ENCODE results near the gene CPVL. TPM values are rescaled to one million over a fixed set of nuclear protein-coding genes. Genes with fewer than 3 reads are reported as not detected.

Gene CPVL
- polyA plus RNA-seq, 3 donors: 410 to 1,111 (median 1,108) TPM

- intact Hi-C loops (cut with micrococcal nuclease): loop anchor here (5.0 to 10.0 kb wide), 3 partner anchors 41 to 49 kb away; partner anchors contain the start of gene CHN2 (in 1 of the 2)
- Histone ChIP-seq H4K20me1 (ENCODE audit: insufficient read depth, low read length) (peaks cover 51% of the 10 kb centered on the region), H3K4me2 (replicated peaks; ENCODE audit: extremely low read depth, low read length, poor library complexity, severe bottlenecking) (peak overlapping the region; percentile 94), H2AFZ (ENCODE audit: insufficient read depth, low read depth, low read length, poor library complexity, severe bottlenecking) (no peak overlapping the region), H3K27ac (ENCODE audit: low read depth in 1 of 2, low read length in 2 of 2) (peak overlapping the region; percentile 47 to 90), H3K9me3 (replicated peaks in 1 of 2; ENCODE audit: control insufficient read depth in 1 of 2, insufficient read depth in 1 of 2, low read length in 2 of 2) (no peaks in the 10 kb centered on the region), H3K4me1 (ENCODE audit: control insufficient read depth in 1 of 2, insufficient read depth in 2 of 2, low read length in 2 of 2) (peaks cover 72 to 78% of the 10 kb centered on the region in 2 donors), H3K27me3 (ENCODE audit: control insufficient read depth in 2 of 2, insufficient read depth in 2 of 2, low read length in 2 of 2) (no peaks in the 10 kb centered on the region), H3K36me3 (replicated peaks in 1 of 2; ENCODE audit: control insufficient read depth in 1 of 2, insufficient read depth in 2 of 2, low read length in 2 of 2) (peaks cover 9 to 28% of the 10 kb centered on the region in 2 donors), H3K79me2 (ENCODE audit: insufficient read depth, low read length) (peaks cover 74% of the 10 kb centered on the region), H3K4me3 (replicated peaks in 1 of 3; ENCODE audit: low read depth in 2 of 3, low read length in 3 of 3) (peak overlapping the region; percentile 69 to 98 (median 95)), H3K9ac (ENCODE audit: insufficient read depth, low read length, poor library complexity, severe bottlenecking) (peak overlapping the region; percentile 76)
- peak overlapping the region; percentile 96 to 100 for H3K4me3 Mint-ChIP-seq
- no peaks in the 10 kb centered on the region for H3K9me3 Mint-ChIP-seq
- TF ChIP-seq CTCF (IDR thresholded peaks at IDR 0.05): no peak
- peaks cover 0 to 2% (median 0%) of the 10 kb centered on the region in 3 donors for H3K27me3 Mint-ChIP-seq (ENCODE audit: low read depth in 3 of 3)
- WGBS (ENCODE audit: insufficient coverage): 68% methylated on average over 3 of the region's 4 CpGs
- DNase-seq: no peak
- H3K36me3 Mint-ChIP-seq: peaks cover 23 to 26% of the 10 kb centered on the region in 2 donors
- peak overlapping the region; percentile 66 to 95 (median 94) for H3K27ac Mint-ChIP-seq
- H3K4me1 Mint-ChIP-seq: peaks cover 84% of the 10 kb centered on the region
Observed at GRCh38 chr7:29147821-29148220, 1.5 kb upstream of the CPVL start.

GRCh38 chr7:29146888-29147609 is 712 bp upstream of the CPVL start:
- peak; percentile 27 to 53 (median 44) for DNase-seq
- peak overlapping the region; percentile 69 to 98 (median 95) for H3K4me3 ChIP-seq (replicated peaks in 1 of 3; ENCODE audit: low read depth in 2 of 3, low read length in 3 of 3)

More at GRCh38 chr7:29146888-29147609, 712 bp upstream of the CPVL start:
- peak overlapping the region; percentile 76 for H3K9ac ChIP-seq (ENCODE audit: insufficient read depth, low read length, poor library complexity, severe bottlenecking)
- H4K20me1 ChIP-seq (ENCODE audit: insufficient read depth, low read length): peaks cover 43% of the 10 kb centered on the region
- H3K79me2 ChIP-seq (ENCODE audit: insufficient read depth, low read length): peaks cover 77% of the 10 kb centered on the region
- H3K36me3 ChIP-seq (replicated peaks in 1 of 2; ENCODE audit: control insufficient read depth in 1 of 2, insufficient read depth in 2 of 2, low read length in 2 of 2): peaks cover 9 to 20% of the 10 kb centered on the region in 2 donors
- peak overlapping the region; percentile 96 to 100 for H3K4me3 Mint-ChIP-seq
- intact Hi-C loops (cut with micrococcal nuclease): loop anchor here (5.0 to 10.0 kb wide), 3 partner anchors 40 to 50 kb away; partner anchors contain the start of gene CHN2 (in 1 of the 2)
- H3K36me3 Mint-ChIP-seq: peaks cover 16 to 20% of the 10 kb centered on the region in 2 donors
- peak overlapping the region; percentile 93 to 95 (median 95) for H3K27ac Mint-ChIP-seq
- peaks cover 0 to 2% (median 0%) of the 10 kb centered on the region in 3 donors for H3K27me3 Mint-ChIP-seq (ENCODE audit: low read depth in 3 of 3)
- H3K4me2 ChIP-seq (replicated peaks; ENCODE audit: extremely low read depth, low read length, poor library complexity, severe bottlenecking): peak overlapping the region; percentile 94
- WGBS (ENCODE audit: insufficient coverage): 49% methylated on average over 9 of the region's 14 CpGs
- H3K4me1 Mint-ChIP-seq: peaks cover 83% of the 10 kb centered on the region
- H3K27me3 ChIP-seq (ENCODE audit: control insufficient read depth in 2 of 2, insufficient read depth in 2 of 2, low read length in 2 of 2): no peaks in the 10 kb centered on the region
- peak overlapping the region; percentile 74 to 90 for H3K27ac ChIP-seq (ENCODE audit: low read depth in 1 of 2, low read length in 2 of 2)
- H2AFZ ChIP-seq (ENCODE audit: insufficient read depth, low read depth, low read length, poor library complexity, severe bottlenecking): peak overlapping the region; percentile 77
- H3K9me3 Mint-ChIP-seq: no peaks in the 10 kb centered on the region
- peaks cover 79 to 86% of the 10 kb centered on the region in 2 donors for H3K4me1 ChIP-seq (ENCODE audit: control insufficient read depth in 1 of 2, insufficient read depth in 2 of 2, low read length in 2 of 2)
- TF ChIP-seq CTCF (IDR thresholded peaks at IDR 0.05): no peak
- H3K9me3 ChIP-seq (replicated peaks in 1 of 2; ENCODE audit: control insufficient read depth in 1 of 2, insufficient read depth in 1 of 2, low read length in 2 of 2): no peaks in the 10 kb centered on the region

Data from CD14-positive monocyte (primary cell).